HG03378 (cell line): Measurements from ENCODE around the gene NPM3.
"Not testable (repeated sequence)": the region's sequence is repeated elsewhere in the genome, so short reads cannot be mapped to it uniquely, and the experiment has no call there.

ENCODE experiments used
- ATAC-seq: cut with Tn5 transposase; IDR thresholded peaks from one replicate; pipeline ENCODE4 v1.9.1; 2021; ENCODE audit warnings: mild to moderate bottlenecking, moderate library complexity; ENCODE audit not compliant: unreplicated experiment

NPM3 gene

DNA sequence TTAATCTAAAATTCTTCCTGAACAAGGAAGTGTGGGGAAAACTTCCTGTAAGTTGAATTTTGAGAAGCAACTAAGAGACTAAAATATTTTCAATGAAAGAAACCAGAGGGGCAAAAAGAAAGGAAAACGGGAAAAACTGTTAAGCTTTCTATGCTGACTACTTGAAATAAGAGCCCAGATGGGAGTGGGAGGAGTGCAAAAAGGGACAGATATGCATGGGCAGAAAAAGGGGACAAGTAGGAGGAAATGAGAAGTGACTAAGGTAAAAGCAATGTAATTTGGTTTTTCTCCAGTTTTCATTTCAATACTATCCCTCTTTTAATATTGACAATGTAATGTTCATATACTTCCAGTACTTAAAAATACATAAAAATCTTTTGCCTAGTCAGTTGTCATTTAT lies 23.9 kb upstream of the NPM3 start:
- ATAC-seq: no peak

DNA sequence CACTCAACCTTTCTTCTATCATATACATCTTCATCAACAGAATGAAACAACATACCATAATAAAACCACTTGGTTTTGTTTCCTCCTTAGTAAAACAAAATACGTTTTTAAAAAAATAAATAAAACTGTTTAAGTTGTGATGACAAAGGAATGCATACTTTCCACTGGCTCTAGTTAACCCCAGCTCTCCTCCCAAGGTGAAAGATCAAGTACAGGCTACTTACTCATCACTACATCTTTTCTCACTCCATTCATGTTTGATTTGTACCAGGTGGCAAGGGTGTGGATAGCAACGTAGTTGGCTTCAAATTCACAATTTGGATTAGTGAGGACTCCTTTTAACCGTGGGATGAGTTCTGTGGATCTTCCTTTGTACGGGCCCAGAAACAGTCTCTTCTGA lies 20.3 kb upstream of the NPM3 start:
- ATAC-seq: no peak

DNA sequence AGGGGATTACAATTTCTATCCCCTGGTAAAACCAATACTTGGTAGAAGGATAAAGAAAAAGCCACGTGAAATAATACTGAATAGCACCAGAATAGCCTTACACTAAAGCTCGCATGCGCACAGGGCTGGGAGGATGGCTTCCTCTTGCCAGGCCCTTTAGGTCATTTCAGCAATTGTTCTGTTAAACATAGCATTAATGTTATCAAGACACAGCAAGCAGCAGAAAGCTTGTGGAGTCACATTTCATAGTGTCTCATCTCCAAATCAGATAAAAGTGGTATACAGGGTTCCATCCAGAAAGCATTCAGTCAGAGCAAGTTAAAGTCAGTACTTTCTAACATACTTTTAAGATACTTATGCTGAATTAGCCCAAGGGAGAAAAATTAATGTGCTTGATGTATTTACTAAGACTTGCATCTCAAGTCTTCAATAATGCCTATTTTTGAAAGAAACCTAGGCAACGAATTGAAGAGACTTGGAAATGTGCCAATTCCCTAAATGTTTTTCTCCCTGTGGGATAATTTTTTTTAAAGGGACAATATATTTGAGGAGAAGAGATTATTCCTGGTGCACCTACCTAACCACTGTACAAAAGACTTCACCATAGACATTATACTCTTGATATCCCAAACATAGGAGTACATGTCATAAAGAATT lies 14.3 kb upstream of the NPM3 start:
- no peak for ATAC-seq

DNA sequence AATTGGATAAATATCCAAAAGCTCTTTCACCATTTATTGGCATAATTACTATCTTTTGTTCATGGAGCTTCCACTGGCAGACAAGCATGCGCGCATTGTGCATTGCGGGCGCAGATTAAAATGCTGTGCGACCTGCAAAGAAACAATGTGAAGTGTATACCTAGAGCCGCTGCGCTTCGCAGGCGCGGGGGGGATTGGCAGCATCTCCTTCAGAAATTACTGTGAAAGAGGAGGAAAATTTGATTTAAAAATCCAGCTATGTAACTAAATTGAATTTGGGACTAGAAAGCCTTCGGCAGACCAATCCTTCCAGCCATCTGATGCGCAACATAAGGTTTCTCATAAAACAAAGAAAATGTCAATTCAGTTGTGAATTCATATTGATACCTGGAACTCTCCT lies 10.3 kb upstream of the NPM3 start:
- no peak for ATAC-seq

DNA sequence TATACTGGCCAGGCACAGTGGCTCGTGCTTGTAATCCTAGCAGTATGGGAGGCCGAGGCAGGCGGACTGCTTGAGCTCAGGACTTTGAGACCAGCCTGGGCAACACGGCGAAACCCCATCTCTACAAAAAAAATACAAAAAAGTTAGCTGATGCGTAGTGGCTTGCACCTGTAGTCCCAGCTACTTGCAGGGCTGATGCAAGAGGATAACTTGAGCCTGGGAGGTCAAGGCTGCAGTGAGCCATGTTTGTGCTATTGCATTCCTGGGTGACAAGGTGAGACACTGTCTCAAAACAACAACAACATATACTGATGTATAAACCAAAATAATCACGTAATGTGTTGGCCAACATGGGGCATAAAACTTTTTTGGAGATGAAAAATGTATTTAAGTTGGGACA lies 6.4 kb upstream of the NPM3 start:
- no peak for ATAC-seq

DNA sequence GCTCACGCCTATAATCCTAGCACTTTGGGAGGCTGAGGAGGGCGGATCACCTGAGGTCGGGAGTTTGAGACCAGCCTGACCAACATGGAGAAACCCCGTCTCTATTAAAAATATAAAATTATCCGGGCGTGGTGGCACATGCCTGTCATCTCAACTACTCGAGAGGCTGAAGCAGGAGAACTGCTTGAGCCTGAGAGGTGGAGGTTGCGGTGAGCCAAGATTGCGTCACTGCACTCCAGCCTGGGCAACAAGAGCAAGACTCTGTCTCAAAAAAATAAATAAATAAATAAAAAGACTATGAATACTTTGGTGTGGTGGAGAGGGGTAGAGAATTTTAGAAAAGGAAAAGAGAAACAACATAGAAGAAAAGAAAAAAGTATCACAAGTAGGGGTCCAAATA lies 6.0 kb upstream of the NPM3 start:
- not testable (repeated sequence) for ATAC-seq

DNA sequence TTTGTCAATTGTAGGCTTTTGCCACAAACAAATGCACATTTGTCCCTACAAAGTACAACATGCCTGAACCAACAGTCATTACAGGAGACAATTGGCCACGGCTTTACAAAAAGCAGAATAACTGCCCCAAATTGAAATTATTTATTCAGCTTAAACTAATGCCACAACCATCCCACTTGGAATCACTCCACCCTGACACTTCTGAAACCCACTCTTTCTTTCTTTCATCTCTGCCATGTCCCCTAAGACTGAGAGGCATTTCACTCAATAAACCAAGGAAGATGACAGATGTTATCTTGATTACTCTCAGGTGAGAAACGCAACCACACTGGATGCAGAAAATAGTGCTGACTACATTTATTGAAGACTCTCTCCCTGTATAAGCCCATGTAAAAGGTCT lies 2.6 kb upstream of the NPM3 start:
- ATAC-seq: no peak

DNA sequence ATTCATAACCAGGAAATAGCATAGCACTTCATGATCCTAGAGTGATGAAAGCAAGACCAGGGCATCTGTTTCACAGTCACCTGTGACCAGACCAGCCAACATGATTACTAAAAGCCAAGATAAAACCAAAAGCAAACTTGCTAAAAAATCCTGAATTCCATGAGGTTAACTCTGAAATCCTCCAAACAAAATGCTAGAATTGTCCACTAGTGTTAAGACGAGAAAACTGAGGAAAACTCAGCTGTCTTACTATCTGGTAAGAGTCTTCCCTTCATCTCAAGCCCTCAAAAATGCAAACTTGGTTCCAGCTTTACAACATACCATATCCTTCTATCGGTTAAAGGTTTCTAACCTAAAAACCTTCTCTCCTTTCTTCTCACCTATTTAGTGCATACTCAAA lies 1.3 kb upstream of the NPM3 start:
- no peak for ATAC-seq

DNA sequence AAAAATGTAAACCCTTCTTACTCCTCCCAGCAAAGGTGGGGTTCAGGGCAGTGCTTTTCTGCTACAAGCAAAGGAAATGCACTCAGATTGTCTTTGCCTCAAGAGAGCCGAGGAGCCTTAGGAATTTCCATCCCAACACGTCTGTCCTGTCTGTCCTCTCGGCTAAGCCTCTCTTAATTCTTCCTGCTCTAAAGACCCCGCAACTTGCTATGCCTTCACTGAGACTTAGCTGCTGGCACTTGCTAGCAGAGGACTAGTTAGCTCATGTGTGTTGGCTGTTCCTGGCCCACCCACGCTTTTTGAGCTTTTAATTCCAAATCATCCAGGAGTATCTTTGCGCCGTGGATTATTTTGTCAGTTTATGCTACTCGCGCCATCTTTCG lies 481 bp upstream of the NPM3 start:
- no peak for ATAC-seq

DNA sequence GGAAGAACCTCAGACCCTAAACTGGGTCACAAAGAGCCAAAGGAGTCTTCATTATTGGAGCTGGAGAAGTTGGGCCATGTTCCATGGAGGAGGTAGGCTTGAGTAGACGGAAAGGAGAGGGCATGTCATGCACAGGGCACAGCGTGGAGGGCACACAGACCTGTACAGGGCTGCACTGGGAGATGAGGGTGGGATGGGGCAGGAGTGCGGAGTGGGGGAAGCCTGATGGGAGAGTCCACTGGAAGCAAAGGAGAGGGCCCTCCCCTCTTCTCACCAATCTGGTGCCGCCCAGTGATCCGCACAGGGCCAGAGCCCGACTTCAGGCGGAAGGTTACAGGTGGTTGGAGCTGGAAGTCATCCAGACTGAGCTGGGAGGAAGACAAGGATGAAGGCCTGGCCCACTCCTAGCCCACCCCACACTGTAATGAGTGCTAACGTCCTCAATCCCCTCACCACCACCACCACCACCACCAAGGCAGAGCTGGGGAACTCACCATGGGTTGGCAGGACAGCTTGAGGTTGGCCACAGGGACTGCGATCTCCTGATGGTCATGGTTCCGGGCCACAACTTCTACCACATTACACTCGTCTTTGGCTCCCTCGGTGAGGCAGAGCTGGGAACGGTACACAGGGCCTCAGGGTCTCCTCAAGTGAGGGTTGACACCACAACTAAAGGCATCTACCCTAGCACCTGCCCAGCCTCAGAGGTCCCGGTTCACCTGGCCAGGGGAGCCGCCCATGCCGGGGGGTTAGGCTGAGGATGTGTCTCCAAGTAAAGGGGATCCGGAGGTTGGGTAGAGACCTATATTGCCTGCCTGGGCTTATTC lies 1.0 kb downstream of the NPM3 start:
- ATAC-seq: no peak

DNA sequence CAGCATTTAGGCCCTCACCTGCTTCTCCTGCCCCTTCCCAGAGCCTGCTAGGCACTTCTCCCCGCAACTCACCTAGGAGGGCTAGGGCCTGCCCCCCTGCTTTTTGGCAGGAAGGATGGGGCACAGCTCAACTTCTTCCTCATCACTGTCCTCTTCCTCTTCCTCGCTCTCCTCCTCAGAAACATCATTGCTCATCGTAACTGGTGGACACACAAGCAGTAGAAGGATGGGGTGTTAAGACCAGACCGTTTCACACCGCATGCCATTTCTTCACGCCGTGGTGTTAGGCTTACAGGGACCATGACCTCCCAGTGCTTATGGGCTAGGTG lies 1.6 kb downstream of the NPM3 start:
- ATAC-seq: no peak

DNA sequence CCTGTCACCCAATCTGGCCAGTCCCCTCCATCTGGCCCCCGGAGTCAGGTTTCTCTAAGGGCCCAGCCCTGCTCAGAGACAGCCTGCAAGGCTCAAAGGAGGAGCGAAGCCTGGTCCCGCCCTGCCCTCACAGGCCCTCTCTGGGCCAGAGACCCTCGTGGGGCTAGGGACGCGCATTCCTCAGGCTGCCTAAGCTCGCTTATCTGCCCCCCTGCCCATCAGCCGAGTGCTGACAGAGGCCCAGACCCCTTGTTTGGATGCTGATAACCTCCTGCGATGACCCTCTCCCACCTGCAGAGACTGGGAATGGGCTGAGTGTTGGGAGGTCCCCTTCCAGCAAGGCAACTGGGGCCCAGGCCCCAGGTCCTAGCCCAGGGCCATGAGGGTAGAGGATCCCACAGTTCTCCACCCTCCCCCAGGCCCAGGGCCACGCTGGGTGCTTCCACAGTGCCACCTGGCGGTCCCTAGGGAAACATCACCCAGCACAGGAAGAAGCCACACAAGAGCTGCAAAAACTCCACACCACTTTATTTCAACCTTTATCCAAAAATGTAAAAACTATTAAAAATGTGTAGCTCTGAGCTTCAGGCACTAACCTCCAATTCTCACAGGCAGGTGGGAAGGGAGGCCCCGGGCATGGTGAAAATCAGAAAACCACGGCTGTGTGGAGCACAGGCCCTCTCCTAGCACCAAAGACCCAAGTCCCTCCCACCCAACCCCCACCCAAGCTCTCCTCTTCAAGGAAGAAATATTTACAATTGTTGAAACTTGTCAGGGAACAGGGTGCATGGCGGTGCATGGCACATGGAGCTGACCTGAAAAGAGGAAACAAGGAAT lies 2.2 kb downstream of the NPM3 start:
- ATAC-seq: no peak

DNA sequence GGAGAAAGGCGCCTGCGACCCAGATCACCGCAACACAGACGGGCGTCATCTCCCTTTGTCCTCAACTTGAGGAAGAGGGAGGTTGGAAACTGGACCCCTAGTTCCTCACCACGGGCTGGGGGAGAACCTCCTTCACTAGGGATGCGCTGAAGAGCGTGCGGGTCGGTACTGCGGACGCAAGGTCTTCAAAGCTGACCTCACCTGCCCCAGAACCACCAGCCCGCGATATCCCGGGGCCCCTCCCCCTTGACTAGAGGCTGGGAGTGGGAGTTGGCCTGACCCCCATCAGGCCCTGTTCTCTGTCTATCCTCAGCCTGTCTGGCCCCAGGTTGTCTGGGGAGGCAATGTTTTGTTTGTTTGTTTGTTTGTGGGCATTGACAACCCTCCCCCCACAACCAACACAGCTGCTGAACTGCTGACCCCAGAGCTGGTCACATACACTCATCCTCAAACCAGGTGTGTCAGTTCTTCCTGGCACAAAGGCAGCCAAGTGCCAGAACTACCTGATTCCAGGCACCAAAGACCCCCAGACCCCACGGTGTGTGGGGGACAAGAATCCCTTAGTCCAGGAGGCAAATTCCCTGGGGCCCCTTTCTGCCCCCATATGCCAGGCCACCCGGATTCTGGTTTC lies 2.9 kb downstream of the NPM3 start:
- no peak for ATAC-seq

DNA sequence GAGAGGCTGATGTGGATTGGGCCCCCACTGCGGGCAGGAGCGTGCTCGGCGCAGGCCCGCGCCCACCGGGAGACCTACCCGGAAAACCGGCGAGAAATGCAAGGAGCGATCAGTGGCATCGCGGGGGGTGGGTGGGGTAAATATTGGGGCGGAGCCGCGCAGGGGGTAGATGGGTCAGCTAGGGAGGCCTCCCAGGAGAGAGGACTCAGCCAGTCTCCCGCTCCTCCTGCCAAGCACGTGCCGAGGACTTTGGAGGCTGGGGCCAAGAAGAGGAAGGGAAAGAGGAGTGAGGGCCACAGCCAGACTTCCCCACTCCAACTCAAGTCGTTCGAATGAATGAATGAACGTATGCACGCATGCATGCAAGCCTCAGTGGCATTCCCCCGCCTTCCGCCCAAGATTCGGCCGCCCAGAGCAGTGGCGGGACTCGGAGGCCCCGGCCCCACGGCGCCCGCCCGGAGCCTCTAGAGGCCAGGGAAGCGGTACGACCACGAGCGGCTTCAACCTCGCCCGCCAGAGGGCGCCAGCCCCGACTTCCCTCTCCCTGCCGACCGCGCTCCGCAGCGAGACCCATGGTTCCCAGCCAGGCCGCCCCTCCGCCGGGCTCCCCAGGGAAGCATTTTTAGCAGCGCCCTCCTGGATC lies 3.6 kb downstream of the NPM3 start:
- ATAC-seq: no peak

DNA sequence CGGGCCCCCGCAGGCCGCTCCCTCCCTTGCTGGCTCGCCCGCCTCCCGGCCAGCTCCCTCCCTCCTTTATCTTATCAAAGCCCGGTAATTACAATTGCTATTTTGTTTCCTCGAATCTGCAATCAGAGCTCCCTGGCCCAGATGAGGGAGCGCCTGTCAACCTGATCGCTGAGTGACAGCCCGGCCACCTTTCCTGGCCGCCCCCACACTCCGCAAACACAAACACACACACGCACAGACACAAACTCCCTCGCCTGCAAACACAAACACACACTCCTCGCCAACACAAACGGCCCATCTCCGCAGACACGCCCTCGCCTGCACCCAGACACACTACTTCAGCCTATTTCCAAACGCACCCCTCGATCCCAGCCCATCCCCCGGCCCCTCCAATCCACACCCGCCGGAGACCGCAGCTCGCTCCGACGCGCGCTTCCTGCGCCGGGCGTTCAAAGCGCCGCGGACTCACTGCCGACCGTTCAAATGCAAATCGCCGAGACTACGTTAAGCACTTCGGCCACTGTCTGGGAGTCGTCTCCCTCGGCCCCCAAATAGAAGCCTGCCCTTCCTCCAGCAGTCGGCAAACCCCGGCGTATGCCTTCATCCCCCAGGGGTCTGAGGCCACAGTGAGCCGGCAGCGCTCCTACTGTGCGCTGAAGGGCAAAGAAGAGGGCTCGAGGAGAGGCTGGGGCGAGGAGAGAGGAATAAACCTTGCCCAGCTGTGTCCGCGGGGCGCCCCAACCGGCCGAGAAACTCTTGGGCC lies 4.3 kb downstream of the NPM3 start:
- no peak for ATAC-seq

DNA sequence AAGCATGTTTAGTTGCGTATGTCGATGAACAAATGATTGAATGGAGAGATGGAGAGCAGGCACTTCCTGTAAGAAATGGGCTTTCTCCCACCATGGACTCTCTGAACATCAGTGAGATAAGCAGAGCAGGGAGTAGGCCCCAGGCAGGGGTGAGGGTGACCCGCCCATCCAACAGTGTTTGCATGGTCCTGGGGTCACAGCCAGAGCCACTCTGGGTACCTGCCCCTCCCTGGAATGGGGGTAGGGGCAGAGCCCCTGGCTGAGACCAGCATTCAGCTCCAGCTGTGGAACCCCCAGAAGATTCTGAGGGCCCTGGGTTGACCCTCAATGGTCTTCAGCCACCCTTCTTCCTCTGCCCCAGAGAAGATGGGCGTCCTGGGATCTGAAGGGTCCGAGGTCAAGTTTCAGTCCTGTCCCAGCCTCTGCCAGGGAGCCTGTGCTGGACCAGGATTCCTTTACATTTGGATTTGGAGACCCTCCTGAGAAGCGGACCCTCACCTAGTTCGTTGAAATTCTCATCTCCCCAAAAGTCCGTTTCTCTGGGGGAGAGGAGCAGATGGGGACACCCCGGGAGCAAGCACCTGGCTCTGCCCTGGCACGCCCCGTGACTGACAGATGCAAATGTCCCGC lies 5.0 kb downstream of the NPM3 start:
- ATAC-seq: no peak

DNA sequence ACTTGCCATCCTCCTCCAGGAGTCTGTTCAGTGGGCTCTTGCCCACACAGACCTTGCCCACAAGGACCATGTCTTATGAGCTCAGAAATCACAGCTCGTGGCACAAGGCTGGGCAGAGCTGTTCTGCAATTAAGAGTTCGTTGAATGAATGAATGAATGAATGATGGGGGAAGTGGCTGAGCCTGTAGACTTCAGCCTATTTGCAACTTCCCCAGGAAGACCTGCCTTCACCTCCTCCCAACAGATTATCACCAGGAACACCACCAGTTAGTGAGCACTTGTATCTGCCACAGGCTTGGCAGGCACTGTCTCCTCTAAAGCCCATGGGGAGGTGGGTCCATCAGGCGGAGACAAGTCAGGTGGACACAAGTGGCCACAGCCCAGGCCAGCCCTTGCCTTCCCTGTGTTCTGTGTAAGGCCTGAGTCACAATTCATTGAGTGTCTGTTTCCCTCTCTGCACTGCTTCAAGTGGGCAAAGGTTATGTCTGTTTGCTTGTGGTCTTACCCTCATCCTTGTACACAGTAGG lies 5.6 kb downstream of the NPM3 start:
- ATAC-seq: no peak

DNA sequence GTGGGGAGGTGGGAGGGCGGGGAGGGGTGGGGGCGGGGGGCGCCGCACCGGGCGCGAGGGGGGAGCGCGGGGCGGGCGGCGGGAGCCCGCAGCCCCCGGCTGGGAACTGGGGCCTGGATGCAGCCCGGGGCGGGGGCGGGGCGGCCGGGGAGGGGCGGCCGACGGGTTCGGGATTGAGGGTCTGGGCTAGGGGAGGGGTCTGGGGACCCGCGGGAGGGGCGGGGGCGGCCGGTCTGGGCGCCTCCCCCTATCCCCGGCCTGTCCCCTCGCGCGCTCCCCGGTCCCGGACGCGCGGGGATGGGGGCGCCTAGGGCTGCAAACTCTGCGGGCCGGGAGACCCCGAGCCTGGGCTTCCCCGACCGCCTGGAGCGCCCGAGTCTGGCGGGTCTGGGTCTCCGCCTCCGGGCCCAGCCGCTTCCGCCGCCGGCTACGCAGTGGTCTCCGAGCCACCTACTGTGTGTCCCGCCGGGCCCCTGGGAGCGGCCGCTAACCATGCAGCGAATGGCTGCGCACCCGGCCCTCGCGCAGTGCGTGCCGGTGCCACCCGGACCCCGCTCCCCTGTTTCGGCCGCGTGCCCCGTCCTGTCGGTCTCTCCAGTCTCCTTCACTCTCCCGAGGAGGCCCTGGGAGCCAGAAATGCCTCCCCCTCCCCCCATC lies 7.0 kb downstream of the NPM3 start:
- ATAC-seq: no peak
